Neural cell (in vitro differentiated cells): ENCODE results near the gene CEP128.

Experiments used
- EZH2 ChIP-seq: fragments of 200-600, 300-800 bp; shearing (Covaris generic), sonication (generic); IDR thresholded peaks from 2 replicates; pipeline ENCODE4 v1.6.1; 2014; ENCODE audit warnings: antibody characterized with exemption, low read length, borderline replicate concordance, mild to moderate bottlenecking; ENCODE audit not compliant: insufficient read depth, poor library complexity, severe bottlenecking
- REST ChIP-seq: IDR thresholded peaks from 2 replicates; pipeline ENCODE4 v1.6.1; 2012; ENCODE audit warnings: borderline replicate concordance
- TF ChIP-seq, protein P1 (sequence below): fragments of 450-650 bp; IDR thresholded peaks from 2 replicates; pipeline ENCODE4 v1.5.1; 2014; ENCODE audit warnings: antibody characterized with exemption, mild to moderate bottlenecking, moderate library complexity; ENCODE audit not compliant: poor library complexity, severe bottlenecking

DNA sequence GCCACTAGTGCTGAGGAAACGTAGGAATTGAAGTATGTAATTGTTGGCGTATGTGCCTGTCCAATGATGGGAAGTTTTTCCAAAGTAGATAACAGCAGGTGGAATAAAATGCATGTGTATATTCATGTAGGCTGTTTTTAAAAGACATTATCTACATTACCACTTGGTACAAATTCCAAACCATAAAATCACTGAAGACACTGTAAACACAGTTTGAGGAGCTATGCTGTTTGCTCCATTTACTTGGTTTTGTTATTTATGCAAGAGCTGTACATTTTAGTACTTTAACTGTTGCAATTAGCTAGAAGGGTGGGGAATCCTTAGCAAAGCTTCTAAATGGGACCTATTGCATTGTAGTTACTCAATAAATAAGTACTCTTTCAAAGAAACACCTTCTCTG is 455.8 kb downstream of the CEP128 start:
- TF ChIP-seq, protein P1, sequence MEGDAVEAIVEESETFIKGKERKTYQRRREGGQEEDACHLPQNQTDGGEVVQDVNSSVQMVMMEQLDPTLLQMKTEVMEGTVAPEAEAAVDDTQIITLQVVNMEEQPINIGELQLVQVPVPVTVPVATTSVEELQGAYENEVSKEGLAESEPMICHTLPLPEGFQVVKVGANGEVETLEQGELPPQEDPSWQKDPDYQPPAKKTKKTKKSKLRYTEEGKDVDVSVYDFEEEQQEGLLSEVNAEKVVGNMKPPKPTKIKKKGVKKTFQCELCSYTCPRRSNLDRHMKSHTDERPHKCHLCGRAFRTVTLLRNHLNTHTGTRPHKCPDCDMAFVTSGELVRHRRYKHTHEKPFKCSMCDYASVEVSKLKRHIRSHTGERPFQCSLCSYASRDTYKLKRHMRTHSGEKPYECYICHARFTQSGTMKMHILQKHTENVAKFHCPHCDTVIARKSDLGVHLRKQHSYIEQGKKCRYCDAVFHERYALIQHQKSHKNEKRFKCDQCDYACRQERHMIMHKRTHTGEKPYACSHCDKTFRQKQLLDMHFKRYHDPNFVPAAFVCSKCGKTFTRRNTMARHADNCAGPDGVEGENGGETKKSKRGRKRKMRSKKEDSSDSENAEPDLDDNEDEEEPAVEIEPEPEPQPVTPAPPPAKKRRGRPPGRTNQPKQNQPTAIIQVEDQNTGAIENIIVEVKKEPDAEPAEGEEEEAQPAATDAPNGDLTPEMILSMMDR, result no peak
- no peak for TF ChIP-seq REST
- TF ChIP-seq EZH2, result no peak
